HepG2 (cell line): ENCODE results near the gene PTPN13. TPM values are rescaled to one million over a fixed set of nuclear protein-coding genes. Genes with fewer than 3 reads are reported as not detected.

Source experiments
- ATAC-seq: fragments of 200-7000 bp; cut with Tn5 transposase; 3 replicates; pipeline ENCODE4 v1.9.1; 2020; ENCODE audit warnings: mild to moderate bottlenecking, moderate library complexity
- BruUV-seq: library from RNA; stranded (reverse); fragments of 400-500 nt; replicated peaks from 2 replicates; lab custom pipeline; 2021; lab: Mats Ljungman, UMichigan
- CTCF ChIA-PET: fragments of 300-600 bp; formaldehyde crosslinking; extraction: SDS; loops from one replicate; lab custom pipeline; 2021; ENCODE audit warnings: low total read pairs, inconsistent platforms, low intra/inter-chr PET ratio; lab: Yijun Ruan, JAX
- POLR2A ChIA-PET: fragments of 350-600 bp; sonication (Branson Sonifier 250); formaldehyde crosslinking; loops from one replicate; lab custom pipeline; 2020; ENCODE audit warnings: antibody characterized with exemption, inconsistent platforms; lab: Yijun Ruan, JAX
- DNase-seq: peaks from one replicate; pipeline ENCODE4 v3.0.0-alpha.2; 2015; ENCODE audit warnings: low spot score
- FAIRE-seq: peaks from 3 replicates; lab custom pipeline; 2011; peaks lifted over from hg19 to GRCh38; lab: Jason Lieb, UNC
- H2AFZ ChIP-seq: one replicate; pipeline ENCODE4 v1.6.1; 2011; ENCODE audit warnings: low read length, inconsistent platforms
- H3K27ac ChIP-seq: fragments of 300-600 bp; 3 replicates; pipeline ENCODE4 v1.8.0; 2011; ENCODE audit warnings: mixed run types, mild to moderate bottlenecking, mixed read lengths, low read length, inconsistent platforms; ENCODE audit not compliant: insufficient read depth; ENCODE audit errors: extremely low read length
- H3K27me3 ChIP-seq, 2 experiments: fragments of 200-600 bp in 1 of 2; 2 replicates in 1 of 2; 3 replicates in 1 of 2; pipeline versions ENCODE4 v1.6.0 to v1.8.0; 2011; ENCODE audit warnings: low read length in 2 of 2, mild to moderate bottlenecking in 2 of 2, moderate library complexity in 2 of 2, inconsistent platforms in 1 of 2; ENCODE audit not compliant: insufficient read depth in 2 of 2, control insufficient read depth in 1 of 2
- H3K36me3 ChIP-seq, 2 experiments: fragments of 200-600 bp in 1 of 2; replicated peaks in 1 of 2; 2 replicates in 1 of 2; 3 replicates in 1 of 2; pipeline versions ENCODE4 v1.5.1 to v1.8.0; 2011; ENCODE audit warnings: low read length in 2 of 2, inconsistent platforms in 1 of 2; ENCODE audit not compliant: insufficient read depth in 2 of 2, control insufficient read depth in 1 of 2
- H3K4me1 ChIP-seq: 2 replicates; pipeline ENCODE4 v1.5.1; 2012; ENCODE audit warnings: low read length, inconsistent platforms; ENCODE audit not compliant: insufficient read depth
- H3K4me2 ChIP-seq: 2 replicates; pipeline ENCODE4 v1.6.0; 2011; ENCODE audit warnings: low read depth, low read length, inconsistent platforms
- H3K4me3 ChIP-seq, 3 experiments: fragments of 200-600 bp in 1 of 3; sonication (generic), shearing (Covaris generic) in 1 of 3; replicated peaks in 1 of 3; 2 replicates each; pipeline ENCODE4 v1.5.1; 2011 to 2016; ENCODE audit warnings: low read length in 3 of 3, inconsistent platforms in 2 of 3, low read depth in 2 of 3, mild to moderate bottlenecking in 2 of 3, control low read depth in 1 of 3, mixed read lengths in 1 of 3; ENCODE audit not compliant: insufficient read depth in 1 of 3
- H3K79me2 ChIP-seq: one replicate; pipeline ENCODE4 v1.6.1; 2011; ENCODE audit warnings: low read length, inconsistent platforms; ENCODE audit not compliant: insufficient read depth
- H3K9ac ChIP-seq: 2 replicates; pipeline ENCODE4 v1.6.0; 2011; ENCODE audit warnings: mild to moderate bottlenecking, low read depth, low read length, inconsistent platforms; ENCODE audit not compliant: insufficient read depth
- H3K9me3 ChIP-seq: 2 replicates; pipeline ENCODE4 v1.5.1; 2012; ENCODE audit warnings: mild to moderate bottlenecking, low read length
- H4K20me1 ChIP-seq: 2 replicates; pipeline ENCODE4 v1.6.0; 2011; ENCODE audit warnings: inconsistent platforms, mild to moderate bottlenecking, low read length, moderate library complexity; ENCODE audit not compliant: insufficient read depth
- AGO1 ChIP-seq: fragments of 200-400 bp; formaldehyde crosslinking; IDR thresholded peaks from 2 replicates; pipeline ENCODE4 v1.6.1; 2017; ENCODE audit warnings: mild to moderate bottlenecking, low read depth, low read length, moderate library complexity; ENCODE audit not compliant: poor library complexity, severe bottlenecking
- HINFP ChIP-seq: sonication (generic); formaldehyde crosslinking; IDR thresholded peaks from 2 replicates; pipeline ENCODE4 v1.4.0; 2020; ENCODE audit warnings: low read depth, mild to moderate bottlenecking, missing genetic modification reagents
- IKZF1 ChIP-seq: fragments of 450-650 bp; IDR thresholded peaks from 2 replicates; pipeline ENCODE4 v1.7.1; 2016
- LBX2 ChIP-seq: sonication (generic); formaldehyde crosslinking; IDR thresholded peaks from 2 replicates; pipeline ENCODE4 v1.5.0; 2020; ENCODE audit warnings: missing genetic modification reagents, mild to moderate bottlenecking, borderline replicate concordance
- RARA ChIP-seq: IDR thresholded peaks from 2 replicates; pipeline ENCODE4 v1.6.1; 2016; ENCODE audit warnings: missing genetic modification reagents, missing compliant biosample characterization
- SMAD3 ChIP-seq: sonication (generic); formaldehyde crosslinking; IDR thresholded peaks from 2 replicates; pipeline ENCODE4 v1.4.0; 2020; ENCODE audit warnings: missing genetic modification reagents
- ZNF121 ChIP-seq: sonication (generic); formaldehyde crosslinking; IDR thresholded peaks from 2 replicates; pipeline ENCODE4 v1.5.0; 2020; ENCODE audit warnings: mild to moderate bottlenecking, missing genetic modification reagents
- ZNF138 ChIP-seq: sonication (generic); formaldehyde crosslinking; IDR thresholded peaks from 2 replicates; pipeline ENCODE4 v1.5.0; 2020; ENCODE audit warnings: mild to moderate bottlenecking, low read depth, missing genetic modification reagents
- ZNF503 ChIP-seq: sonication (generic); formaldehyde crosslinking; IDR thresholded peaks from 2 replicates; pipeline ENCODE4 v1.4.0; 2020; ENCODE audit warnings: missing genetic modification reagents
- ZSCAN9 ChIP-seq: IDR thresholded peaks from 2 replicates; pipeline ENCODE4 v1.6.1; 2016; ENCODE audit warnings: borderline replicate concordance
- WGBS: methylation state at CpG from one replicate; pipeline ENCODE4 v1.1.6; 2017; ENCODE audit warnings: low lambda C conversion rate; 5-methylcytosine and 5-hydroxymethylcytosine counted together
- in situ Hi-C: cut with HindIII; loops from 2 replicates; pipeline ENCODE4 v1.10.0; 2017; ENCODE audit warnings: low pct_unique_long_range_greater_than_20kb; ENCODE audit not compliant: extremely low pct_ligation_motif_present
- intact Hi-C: fragments of 100-400 bp; cut with micrococcal nuclease; formaldehyde crosslinking; loops from one replicate; pipeline ENCODE4 v1.10.0; 2022; ENCODE audit not compliant: unreplicated experiment
- polyA plus RNA-seq, 8 experiments: library from polyadenylated mRNA; depleted of rRNA in 3 of 8; stranded (reverse) in 7 of 8; unstranded in 1 of 8; fragments of >200 nt; fragmentation: Illumina TruSeq in 4 of 8; extraction: Trizol in 4 of 8; gene quantifications; 2 replicates each; pipeline versions ENCODE4 v1.2.1 to v1.2.3, GENCODE V29; 2011 to 2016; ENCODE audit warnings: low read depth in 4 of 8, missing spikeins in 1 of 8, mixed read lengths in 1 of 8; ENCODE audit not compliant: insufficient read depth in 1 of 8
- total RNA-seq, 5 experiments: library from RNA; depleted of rRNA; stranded (reverse); fragments of >200 nt; fragmentation: Illumina TruSeq; extraction: Trizol; gene quantifications; 2 replicates each; pipeline ENCODE4 v1.2.3, GENCODE V29; 2016; ENCODE audit warnings: low read depth in 1 of 5

PTPN13 gene
- total and polyA plus RNA-seq, 2 of the 13 experiments (the other 11 are each of a cell fraction or from before 2014, with no cell fraction given): not detected

DNA sequence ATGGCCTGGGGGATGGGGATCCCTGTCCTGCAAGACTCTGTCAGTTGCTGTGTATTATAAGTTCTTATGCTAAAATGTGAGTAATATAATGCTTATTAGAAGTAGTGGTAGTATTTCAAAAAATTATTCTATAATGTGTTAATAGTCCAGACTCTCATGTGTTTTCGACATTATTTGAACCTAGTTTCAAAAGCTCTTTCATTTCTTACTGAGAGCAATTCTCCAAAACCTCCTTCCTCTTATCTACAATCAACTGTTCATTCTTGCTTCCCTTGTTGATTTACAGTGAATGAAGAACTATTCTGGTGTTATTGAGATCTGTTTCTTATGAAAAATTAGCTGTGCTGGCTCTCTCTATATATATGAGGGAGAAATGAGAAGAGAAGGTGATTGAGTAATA, 32.9 kb upstream of the PTPN13 start:
- POLR2A ChIA-PET: no interaction called here
- FAIRE-seq (no peak), ATAC-seq (no peak), DNase-seq (no peak)
- in situ Hi-C loops (no loop called here), intact Hi-C loops (no loop called here)
- no peaks in the 10 kb centered on the region for H3K36me3 ChIP-seq
- H3K4me3 ChIP-seq: no peak overlapping the region
- no peak overlapping the region for H2AFZ ChIP-seq
- H3K4me1 ChIP-seq: no peaks in the 10 kb centered on the region
- H3K27me3 ChIP-seq: no peaks in the 10 kb centered on the region
- H3K4me2 ChIP-seq: no peak overlapping the region
- H3K27ac ChIP-seq: no peak overlapping the region
- CTCF ChIA-PET: no interaction called here
- H4K20me1 ChIP-seq: no peaks in the 10 kb centered on the region
- WGBS: 5% methylated on average over 1 of the region's 1 CpG
- H3K9ac ChIP-seq: no peak overlapping the region
- H3K9me3 ChIP-seq: no peaks in the 10 kb centered on the region
- TF ChIP-seq ZNF138 (CRISPR knock-in tag) (no peak), HINFP (CRISPR knock-in tag) (no peak), RARA (CRISPR knock-in tag) (no peak)
- BruUV-seq: no TSS peak
- no peaks in the 10 kb centered on the region for H3K79me2 ChIP-seq

- H3K27ac ChIP-seq: no peak overlapping the region
- H3K9ac ChIP-seq: no peak overlapping the region
- no peaks in the 10 kb centered on the region for H3K4me1 ChIP-seq
- no peaks in the 10 kb centered on the region for H3K27me3 ChIP-seq
- no peaks in the 10 kb centered on the region for H3K36me3 ChIP-seq
- DNase-seq (no peak), FAIRE-seq (no peak), ATAC-seq (no peak)
- TF ChIP-seq AGO1: no peak
- TF ChIP-seq IKZF1: no peak
- TF ChIP-seq LBX2 (CRISPR knock-in tag): no peak
- no peak for TF ChIP-seq ZNF503 (CRISPR knock-in tag)
- no peak for TF ChIP-seq ZSCAN9 (CRISPR knock-in tag)
- no peak for TF ChIP-seq ZNF121 (CRISPR knock-in tag)
- no peak for TF ChIP-seq SMAD3 (CRISPR knock-in tag)
- no TSS peak for BruUV-seq
- H3K4me3 ChIP-seq: no peak overlapping the region
- H3K79me2 ChIP-seq: no peaks in the 10 kb centered on the region
- ChIA-PET POLR2A (no interaction called here), CTCF (no interaction called here)
- no peaks in the 10 kb centered on the region for H3K9me3 ChIP-seq
- no peak overlapping the region for H2AFZ ChIP-seq
- no peak overlapping the region for H3K4me2 ChIP-seq
- H4K20me1 ChIP-seq: no peaks in the 10 kb centered on the region
- intact Hi-C loops: no loop called here
- WGBS: 50% methylated on average over 2 of the region's 2 CpGs
- in situ Hi-C loops: no loop called here
Observed at GRCh38 chr4:86563416-86563815, 30.7 kb upstream of the PTPN13 start.
